22Rv1 (cell line): ENCODE measurements around the gene CARS1.

Source experiments
- H3K27ac ChIP-seq: fragments of 450-650 bp; 2 replicates; pipeline ENCODE4 v1.5.1; 2017
- ZFX ChIP-seq: fragments of 450-650 bp; IDR thresholded peaks from 2 replicates; pipeline ENCODE4 v1.6.1; 2017; ENCODE audit warnings: antibody characterized with exemption, borderline replicate concordance
- TF ChIP-seq, protein P1 (sequence below): fragments of 450-650 bp; IDR thresholded peaks from 2 replicates; pipeline ENCODE4 v1.5.1; 2017; ENCODE audit warnings: mild to moderate bottlenecking

The CARS1 gene

GRCh38 chr11:2963112-2963754 is 94.0 kb downstream of the CARS1 start:
- H3K27ac ChIP-seq: no peak overlapping the region
- TF ChIP-seq, protein P1, sequence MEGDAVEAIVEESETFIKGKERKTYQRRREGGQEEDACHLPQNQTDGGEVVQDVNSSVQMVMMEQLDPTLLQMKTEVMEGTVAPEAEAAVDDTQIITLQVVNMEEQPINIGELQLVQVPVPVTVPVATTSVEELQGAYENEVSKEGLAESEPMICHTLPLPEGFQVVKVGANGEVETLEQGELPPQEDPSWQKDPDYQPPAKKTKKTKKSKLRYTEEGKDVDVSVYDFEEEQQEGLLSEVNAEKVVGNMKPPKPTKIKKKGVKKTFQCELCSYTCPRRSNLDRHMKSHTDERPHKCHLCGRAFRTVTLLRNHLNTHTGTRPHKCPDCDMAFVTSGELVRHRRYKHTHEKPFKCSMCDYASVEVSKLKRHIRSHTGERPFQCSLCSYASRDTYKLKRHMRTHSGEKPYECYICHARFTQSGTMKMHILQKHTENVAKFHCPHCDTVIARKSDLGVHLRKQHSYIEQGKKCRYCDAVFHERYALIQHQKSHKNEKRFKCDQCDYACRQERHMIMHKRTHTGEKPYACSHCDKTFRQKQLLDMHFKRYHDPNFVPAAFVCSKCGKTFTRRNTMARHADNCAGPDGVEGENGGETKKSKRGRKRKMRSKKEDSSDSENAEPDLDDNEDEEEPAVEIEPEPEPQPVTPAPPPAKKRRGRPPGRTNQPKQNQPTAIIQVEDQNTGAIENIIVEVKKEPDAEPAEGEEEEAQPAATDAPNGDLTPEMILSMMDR: no peak
- no peak for TF ChIP-seq ZFX

- TF ChIP-seq, protein P1: no peak
- TF ChIP-seq ZFX: no peak
- no peak overlapping the region for H3K27ac ChIP-seq
These were observed 96.1 kb downstream of the CARS1 start for GRCh38 chr11:2961080-2961479.

- TF ChIP-seq, protein P1: no peak
- TF ChIP-seq ZFX: no peak
- H3K27ac ChIP-seq: no peak overlapping the region
These were observed 97.1 kb downstream of the CARS1 start for GRCh38 chr11:2960139-2960538.

- no peak overlapping the region for H3K27ac ChIP-seq
- TF ChIP-seq, protein P1: no peak
- no peak for TF ChIP-seq ZFX
These were observed 99.0 kb downstream of the CARS1 start for GRCh38 chr11:2958251-2958650.

DNA sequence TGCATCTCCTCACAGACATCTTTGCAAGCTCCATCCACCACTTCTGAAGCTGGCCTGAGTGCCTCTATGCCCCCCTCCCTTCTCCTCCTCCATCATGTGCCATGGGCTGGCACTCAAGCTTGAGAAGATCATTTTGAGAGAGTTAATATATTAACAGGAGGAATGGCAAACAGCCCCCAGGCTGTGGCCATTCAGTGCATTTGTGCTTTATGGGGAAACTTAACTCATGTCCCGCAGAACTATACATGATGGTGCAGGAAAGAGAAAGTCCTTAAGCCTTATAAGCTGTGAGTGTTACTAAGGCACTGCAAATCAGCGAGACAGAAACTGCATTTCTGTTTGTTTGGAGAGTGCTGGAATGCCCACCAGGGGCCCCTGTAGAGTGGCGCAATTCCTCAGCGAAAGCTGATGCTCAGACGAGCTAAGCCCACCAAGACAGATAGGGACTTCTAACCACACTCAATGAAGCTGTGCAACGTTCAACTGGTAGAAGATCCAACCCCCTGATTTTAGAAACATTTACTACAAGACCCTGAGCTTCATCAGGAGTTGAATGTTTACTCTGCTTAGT is 101.2 kb downstream of the CARS1 start:
- TF ChIP-seq ZFX: no peak
- TF ChIP-seq, protein P1: no peak
- H3K27ac ChIP-seq: no peak overlapping the region

- no peak overlapping the region for H3K27ac ChIP-seq
- TF ChIP-seq, protein P1: no peak
- TF ChIP-seq ZFX: no peak
These were observed 103.0 kb downstream of the CARS1 start for GRCh38 chr11:2954263-2954662.

GRCh38 chr11:2952290-2952689 is 104.9 kb downstream of the CARS1 start:
- no peak for TF ChIP-seq ZFX
- TF ChIP-seq, protein P1: no peak
- no peak overlapping the region for H3K27ac ChIP-seq
